Measurements from ENCODE around the gene JAKMIP2.

DNA sequence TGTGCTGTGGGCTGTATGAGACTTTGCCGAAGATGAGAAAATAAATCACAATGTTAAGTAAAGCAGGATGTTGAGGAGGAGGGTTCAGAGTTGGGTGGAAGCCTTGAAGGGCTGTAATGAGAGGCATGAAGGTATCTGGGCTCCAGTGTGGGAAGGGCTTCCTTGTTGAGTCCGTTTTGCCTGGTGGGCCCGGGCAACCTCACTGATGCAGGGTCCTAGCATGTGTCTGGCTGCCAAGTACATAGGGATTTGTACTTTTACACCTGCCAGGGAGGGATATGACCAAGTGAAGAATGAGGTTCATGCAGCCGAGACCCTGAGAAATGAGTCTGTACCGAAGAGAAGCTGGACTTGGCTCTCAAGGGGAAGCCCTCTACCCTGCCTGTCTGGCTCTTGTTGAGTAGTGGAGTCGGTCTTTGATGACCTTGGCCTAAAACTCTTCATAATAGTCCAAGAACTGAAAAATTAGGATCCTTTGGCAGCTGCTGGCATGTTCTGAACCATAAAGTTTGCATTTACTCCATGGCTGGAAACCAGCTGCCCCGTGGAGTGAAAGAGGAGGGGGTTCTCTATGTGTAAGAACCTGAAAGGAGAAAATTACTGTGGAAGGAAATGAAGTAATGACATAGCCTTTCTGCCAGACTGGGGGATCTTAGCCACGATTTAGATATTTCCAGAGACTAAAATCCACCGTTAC is 213.7 kb downstream of the JAKMIP2 start:
- TF ChIP-seq JUN (IDR thresholded peaks at IDR 0.05; ENCODE audit: borderline replicate concordance, insufficient read depth, insufficient read length, low read depth) = no peak
- TF ChIP-seq EZH2 (IDR thresholded peaks at IDR 0.05; ENCODE audit: borderline replicate concordance, low read depth, low read length, severe bottlenecking) = no peak
- TF ChIP-seq, protein P1, sequence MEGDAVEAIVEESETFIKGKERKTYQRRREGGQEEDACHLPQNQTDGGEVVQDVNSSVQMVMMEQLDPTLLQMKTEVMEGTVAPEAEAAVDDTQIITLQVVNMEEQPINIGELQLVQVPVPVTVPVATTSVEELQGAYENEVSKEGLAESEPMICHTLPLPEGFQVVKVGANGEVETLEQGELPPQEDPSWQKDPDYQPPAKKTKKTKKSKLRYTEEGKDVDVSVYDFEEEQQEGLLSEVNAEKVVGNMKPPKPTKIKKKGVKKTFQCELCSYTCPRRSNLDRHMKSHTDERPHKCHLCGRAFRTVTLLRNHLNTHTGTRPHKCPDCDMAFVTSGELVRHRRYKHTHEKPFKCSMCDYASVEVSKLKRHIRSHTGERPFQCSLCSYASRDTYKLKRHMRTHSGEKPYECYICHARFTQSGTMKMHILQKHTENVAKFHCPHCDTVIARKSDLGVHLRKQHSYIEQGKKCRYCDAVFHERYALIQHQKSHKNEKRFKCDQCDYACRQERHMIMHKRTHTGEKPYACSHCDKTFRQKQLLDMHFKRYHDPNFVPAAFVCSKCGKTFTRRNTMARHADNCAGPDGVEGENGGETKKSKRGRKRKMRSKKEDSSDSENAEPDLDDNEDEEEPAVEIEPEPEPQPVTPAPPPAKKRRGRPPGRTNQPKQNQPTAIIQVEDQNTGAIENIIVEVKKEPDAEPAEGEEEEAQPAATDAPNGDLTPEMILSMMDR (IDR thresholded peaks at IDR 0.05; ENCODE audit: extremely low read depth in 1 of 2, insufficient read depth in 1 of 2, low read depth in 1 of 2, low read length in 2 of 2) = no peak
- no peak for TF ChIP-seq POLR2AphosphoS5 (IDR thresholded peaks at IDR 0.05; ENCODE audit: insufficient read depth, low read depth, low read length)
- TF ChIP-seq, protein P2, sequence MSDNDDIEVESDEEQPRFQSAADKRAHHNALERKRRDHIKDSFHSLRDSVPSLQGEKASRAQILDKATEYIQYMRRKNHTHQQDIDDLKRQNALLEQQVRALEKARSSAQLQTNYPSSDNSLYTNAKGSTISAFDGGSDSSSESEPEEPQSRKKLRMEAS (IDR thresholded peaks at IDR 0.05; ENCODE audit: insufficient read depth, insufficient read length) = no peak
- no peak for TF ChIP-seq FOS (IDR thresholded peaks at IDR 0.05; ENCODE audit: borderline replicate concordance, insufficient read depth, low read length)
- TF ChIP-seq GATA2 (IDR thresholded peaks at IDR 0.05; ENCODE audit: insufficient read depth, insufficient read length, low read depth, low read length) = no peak
- no peak for TF ChIP-seq POLR2A (IDR thresholded peaks at IDR 0.05; ENCODE audit: low read depth, low read length)
